A673 (cell line): Measurements from ENCODE around the gene KIF26B. TPM values are rescaled to one million over a fixed set of nuclear protein-coding genes. Genes with fewer than 3 reads are reported as not detected.

ENCODE experiments used
- BruUV-seq: library from RNA; stranded (reverse); fragments of 400-500 nt; replicated peaks from 2 replicates; lab custom pipeline; 2021; lab: Mats Ljungman, UMichigan
- CTCF ChIA-PET: fragments of 300-600 bp; sonication (Branson Sonifier 250); formaldehyde crosslinking; loops from one replicate; lab custom pipeline; 2022; ENCODE audit warnings: antibody characterized with exemption; lab: Charles Lee
- POLR2A ChIA-PET: fragments of 300-600 bp; sonication (Branson Sonifier 250); formaldehyde crosslinking; loops from one replicate; lab custom pipeline; 2022; ENCODE audit warnings: antibody characterized with exemption; ENCODE audit not compliant: low non-redundant PET; lab: Charles Lee
- DNase-seq: peaks from one replicate; pipeline ENCODE4 v3.0.0-alpha.2; 2015; ENCODE audit warnings: low spot score
- H3K27ac ChIP-seq: fragments of 200-600 bp; sonication (generic); 2 replicates; pipeline ENCODE4 v1.5.1; 2016; ENCODE audit warnings: mixed run types, low read depth, mild to moderate bottlenecking, mixed read lengths, antibody characterized with exemption, low read length; ENCODE audit not compliant: poor library complexity, severe bottlenecking
- H3K27me3 ChIP-seq: fragments of 200-600 bp; sonication (generic); replicated peaks from 2 replicates; pipeline ENCODE4 v1.6.1; 2017; ENCODE audit warnings: mixed run types, low read depth, mild to moderate bottlenecking, mixed read lengths, antibody characterized with exemption, low read length; ENCODE audit not compliant: insufficient read depth, poor library complexity
- H3K36me3 ChIP-seq: fragments of 200-600 bp; sonication (generic); 2 replicates; pipeline ENCODE4 v1.6.1; 2016; ENCODE audit warnings: mixed run types, mild to moderate bottlenecking, mixed read lengths, antibody characterized with exemption, low read length; ENCODE audit not compliant: insufficient read depth, poor library complexity, severe bottlenecking
- H3K4me1 ChIP-seq: fragments of 200-600 bp; sonication (generic); 2 replicates; pipeline ENCODE4 v1.6.1; 2017; ENCODE audit warnings: mixed run types, mild to moderate bottlenecking, mixed read lengths, antibody characterized with exemption, low read length; ENCODE audit not compliant: insufficient read depth, poor library complexity, severe bottlenecking
- H3K4me3 ChIP-seq: fragments of 200-600 bp; sonication (generic); 2 replicates; pipeline ENCODE4 v1.5.1; 2016; ENCODE audit warnings: low read depth, mixed run types, mild to moderate bottlenecking, mixed read lengths, low read length; ENCODE audit not compliant: poor library complexity, severe bottlenecking
- H3K9me3 ChIP-seq: fragments of 200-600 bp; sonication (generic); 2 replicates; pipeline ENCODE4 v1.6.1; 2016; ENCODE audit warnings: mixed run types, low read depth, mild to moderate bottlenecking, mixed read lengths, antibody characterized with exemption, low read length; ENCODE audit not compliant: poor library complexity, severe bottlenecking
- CTCF ChIP-seq: fragments of 300-800, 200-600 bp; sonication (generic); conservative IDR thresholded peaks from 2 replicates; pipeline ENCODE4 v1.5.1; 2017; ENCODE audit warnings: low read depth, mild to moderate bottlenecking, antibody characterized with exemption, low read length, moderate library complexity, mixed read lengths
- EZH2 ChIP-seq: fragments of 200-600 bp; sonication (generic); IDR thresholded peaks from 2 replicates; pipeline ENCODE4 v1.6.1; 2017; ENCODE audit warnings: borderline replicate concordance, low read depth, mild to moderate bottlenecking, mixed read lengths, antibody characterized with exemption, low read length; ENCODE audit not compliant: poor library complexity, severe bottlenecking
- intact Hi-C: fragments of 100-400 bp; cut with micrococcal nuclease; formaldehyde crosslinking; loops from one replicate; pipeline ENCODE4 v1.10.0; 2022; ENCODE audit not compliant: unreplicated experiment
- total RNA-seq: library from RNA; stranded (reverse); gene quantifications from 2 replicates; pipeline ENCODE4 v1.2.3, GENCODE V29; 2021

KIF26B gene
- total RNA-seq, 1 experiment from 2014 or later = not detected

GRCh38 chr1:245304698-245305097 lies 149.9 kb downstream of the KIF26B start:
- POLR2A ChIA-PET = no interaction called here
- BruUV-seq = no TSS peak
- no peaks in the 10 kb centered on the region for H3K36me3 ChIP-seq
- TF ChIP-seq EZH2 (no peak), CTCF (no peak)
- no peaks in the 10 kb centered on the region for H3K9me3 ChIP-seq
- H3K27ac ChIP-seq = no peak overlapping the region
- peaks cover 14% of the 10 kb centered on the region for H3K27me3 ChIP-seq
- H3K4me1 ChIP-seq = no peaks in the 10 kb centered on the region
- H3K4me3 ChIP-seq = no peak overlapping the region
- DNase-seq = no peak
- CTCF ChIA-PET = interaction anchor here (0.6 kb wide), 1 partner anchor 1447 kb away, joined by 4 read pairs; no protein-coding TSS in a partner anchor
- intact Hi-C loops = no loop called here

- H3K4me1 ChIP-seq = no peaks in the 10 kb centered on the region
- CTCF ChIA-PET = no interaction called here
- no peaks in the 10 kb centered on the region for H3K9me3 ChIP-seq
- H3K27ac ChIP-seq = no peak overlapping the region
- intact Hi-C loops = no loop called here
- TF ChIP-seq EZH2 (no peak), CTCF (no peak)
- H3K4me3 ChIP-seq = no peak overlapping the region
- H3K36me3 ChIP-seq = no peaks in the 10 kb centered on the region
- POLR2A ChIA-PET = no interaction called here
- DNase-seq = no peak
- H3K27me3 ChIP-seq = peaks cover 9% of the 10 kb centered on the region
- no TSS peak for BruUV-seq
Measured at GRCh38 chr1:245306020-245306419, 151.2 kb downstream of the KIF26B start.

GRCh38 chr1:245306628-245307410 lies 152.0 kb downstream of the KIF26B start:
- no peaks in the 10 kb centered on the region for H3K4me1 ChIP-seq
- no peak for DNase-seq
- ChIA-PET CTCF (no interaction called here), POLR2A (no interaction called here)
- no peaks in the 10 kb centered on the region for H3K36me3 ChIP-seq
- BruUV-seq = no TSS peak
- peaks cover 2% of the 10 kb centered on the region for H3K27me3 ChIP-seq
- H3K9me3 ChIP-seq = no peaks in the 10 kb centered on the region
- H3K27ac ChIP-seq = no peak overlapping the region
- TF ChIP-seq EZH2 (no peak), CTCF (no peak)
- no peak overlapping the region for H3K4me3 ChIP-seq
- intact Hi-C loops = no loop called here
